ENCODE results near the gene ADH4.
A peak's percentile ranks its signal among the peaks of the same experiment; 100 is the strongest.
"Not testable (repeated sequence)": the region's sequence is repeated elsewhere in the genome, so short reads cannot be mapped to it uniquely, and the experiment has no call there.

ADH4 gene

GRCh38 chr4:99131378-99131777 lies 12.7 kb downstream of the ADH4 start:
- no peak for DNase-seq

GRCh38 chr4:99126376-99126775 lies 17.7 kb downstream of the ADH4 start:
- no peak for DNase-seq

GRCh38 chr4:99121008-99121407 lies 23.1 kb downstream of the ADH4 start:
- no peak for DNase-seq

GRCh38 chr4:99120501-99120900 lies 23.6 kb downstream of the ADH4 start:
- no peak for DNase-seq

GRCh38 chr4:99117876-99118693 lies 26.0 kb downstream of the ADH4 start:
- no peak for DNase-seq

GRCh38 chr4:99117122-99117841 lies 26.8 kb downstream of the ADH4 start:
- DNase-seq: not testable (repeated sequence)

- DNase-seq: not testable (repeated sequence)
Measured at GRCh38 chr4:99109286-99109685, 34.8 kb downstream of the ADH4 start.

- DNase-seq: no peak
Measured at GRCh38 chr4:99104153-99104552, 39.9 kb downstream of the ADH4 start.

- DNase-seq: no peak
Measured at GRCh38 chr4:99103166-99103565, 40.9 kb downstream of the ADH4 start.

- no peak for DNase-seq
Measured at GRCh38 chr4:99102634-99103033, 41.5 kb downstream of the ADH4 start.

- no peak for DNase-seq
Measured at GRCh38 chr4:99100876-99101275, 43.2 kb downstream of the ADH4 start.

GRCh38 chr4:99099814-99100213 lies 44.3 kb downstream of the ADH4 start:
- DNase-seq: not testable (repeated sequence)

- no peak for DNase-seq
Measured at GRCh38 chr4:99099311-99099710, 44.8 kb downstream of the ADH4 start.

GRCh38 chr4:99091841-99092240 lies 52.3 kb downstream of the ADH4 start:
- not testable (repeated sequence) for DNase-seq

GRCh38 chr4:99091216-99091575 lies 52.9 kb downstream of the ADH4 start:
- DNase-seq: no peak

- DNase-seq: no peak
Measured at GRCh38 chr4:99090481-99091215, 53.4 kb downstream of the ADH4 start.

GRCh38 chr4:99088481-99089365 lies 55.4 kb downstream of the ADH4 start, which contains the start of gene ADH5:
TSS of gene ADH5 (minus strand) at chr4:99088788. CDS start at chr4:99088700, 88 bp downstream.
- peak; percentile 72 for DNase-seq

- DNase-seq: no peak
Measured at GRCh38 chr4:99088023-99088449, 56.1 kb downstream of the ADH4 start.

- no peak for DNase-seq
Measured at GRCh38 chr4:99084595-99084994, 59.5 kb downstream of the ADH4 start.

- DNase-seq: no peak
Measured at GRCh38 chr4:99082192-99082591, 61.9 kb downstream of the ADH4 start.

- DNase-seq: not testable (repeated sequence)
Measured at GRCh38 chr4:99080869-99081268, 63.2 kb downstream of the ADH4 start.

GRCh38 chr4:99079625-99080295 lies 64.3 kb downstream of the ADH4 start:
- DNase-seq: no peak
